ENCODE measurements around the gene KAZN.

The KAZN gene

GRCh38 chr1:14585728-14586127 lies 12.8 kb upstream of the KAZN start:
- H2BK12ac ChIP-seq (ENCODE audit: low read length in 2 of 2), result no peak overlapping the region
- no peaks in the 10 kb centered on the region for H3K79me1 ChIP-seq (replicated peaks; ENCODE audit: low read length, poor library complexity, severe bottlenecking)
- no peak overlapping the region for H3K14ac ChIP-seq (ENCODE audit: low read length in 2 of 2)
- no peaks in the 10 kb centered on the region for H3K36me3 ChIP-seq (ENCODE audit: control insufficient read depth in 1 of 2, insufficient read depth in 2 of 2, low read depth in 1 of 2, low read length in 2 of 2)
- H2BK5ac ChIP-seq (ENCODE audit: low read depth, low read length, poor library complexity, severe bottlenecking), result no peak overlapping the region
- H3K9me3 ChIP-seq (ENCODE audit: control insufficient read depth, low read length), result peaks cover 7% of the 10 kb centered on the region
- no peak overlapping the region for H2AFZ ChIP-seq (ENCODE audit: low read depth, low read length)
- H3K4me2 ChIP-seq (ENCODE audit: low read length, poor library complexity, severe bottlenecking), result no peak overlapping the region
- no peaks in the 10 kb centered on the region for H3K4me1 ChIP-seq (ENCODE audit: control insufficient read depth, insufficient read depth, low read depth, low read length)
- no peak overlapping the region for H2BK120ac ChIP-seq (ENCODE audit: low read depth, low read length)
- H4K91ac ChIP-seq (ENCODE audit: low read length), result no peak overlapping the region
- no peak overlapping the region for H3K9ac ChIP-seq (ENCODE audit: low read length)
- no peak overlapping the region for H3K18ac ChIP-seq (ENCODE audit: low read depth in 1 of 2, low read length in 2 of 2)
- no peak overlapping the region for H2BK15ac ChIP-seq (ENCODE audit: low read depth, poor library complexity, severe bottlenecking)
- H3K27me3 ChIP-seq (ENCODE audit: control insufficient read depth in 1 of 2, insufficient read depth in 1 of 2, low read length in 2 of 2), result peaks cover 0 to 6% of the 10 kb centered on the region in 2 experiments
- H3K23ac ChIP-seq (ENCODE audit: low read length in 2 of 2), result no peak overlapping the region
- H3K4me3 ChIP-seq (ENCODE audit: insufficient read depth in 1 of 2, low read depth in 1 of 2, low read length in 2 of 2), result no peak overlapping the region
- 84% methylated on average over 6 of the region's 9 CpGs for WGBS
- H2AK5ac ChIP-seq (ENCODE audit: low read length, severe bottlenecking), result no peak overlapping the region
- no peak for DNase-seq
- H3K4ac ChIP-seq (ENCODE audit: low read depth in 1 of 2, low read length in 2 of 2), result no peak overlapping the region
- H3K27ac ChIP-seq (ENCODE audit: low read length, poor library complexity, severe bottlenecking), result no peak overlapping the region
- no peak overlapping the region for H4K8ac ChIP-seq (ENCODE audit: low read length)

- Histone ChIP-seq H2BK5ac (ENCODE audit: low read depth, low read length, poor library complexity, severe bottlenecking) (no peak overlapping the region), H2AK5ac (ENCODE audit: low read length, severe bottlenecking) (no peak overlapping the region), H4K8ac (ENCODE audit: low read length) (no peak overlapping the region), H2BK15ac (ENCODE audit: low read depth, poor library complexity, severe bottlenecking) (no peak overlapping the region), H2BK12ac (ENCODE audit: low read length in 2 of 2) (no peak overlapping the region), H3K9me3 (ENCODE audit: control insufficient read depth, low read length) (no peaks in the 10 kb centered on the region), H3K4ac (ENCODE audit: low read depth in 1 of 2, low read length in 2 of 2) (no peak overlapping the region), H4K91ac (ENCODE audit: low read length) (no peak overlapping the region), H3K4me1 (ENCODE audit: control insufficient read depth, insufficient read depth, low read depth, low read length) (no peaks in the 10 kb centered on the region), H3K27ac (ENCODE audit: low read length, poor library complexity, severe bottlenecking) (no peak overlapping the region), H3K18ac (ENCODE audit: low read depth in 1 of 2, low read length in 2 of 2) (no peak overlapping the region), H3K27me3 (ENCODE audit: control insufficient read depth in 1 of 2, insufficient read depth in 1 of 2, low read length in 2 of 2) (peaks cover 3 to 26% of the 10 kb centered on the region in 2 experiments), H3K36me3 (ENCODE audit: control insufficient read depth in 1 of 2, insufficient read depth in 2 of 2, low read depth in 1 of 2, low read length in 2 of 2) (no peaks in the 10 kb centered on the region), H3K14ac (ENCODE audit: low read length in 2 of 2) (no peak overlapping the region), H3K9ac (ENCODE audit: low read length) (no peak overlapping the region), H3K79me1 (replicated peaks; ENCODE audit: low read length, poor library complexity, severe bottlenecking) (no peaks in the 10 kb centered on the region), H3K23ac (ENCODE audit: low read length in 2 of 2) (no peak overlapping the region), H3K4me3 (ENCODE audit: insufficient read depth in 1 of 2, low read depth in 1 of 2, low read length in 2 of 2) (no peak overlapping the region), H3K4me2 (ENCODE audit: low read length, poor library complexity, severe bottlenecking) (no peak overlapping the region), H2BK120ac (ENCODE audit: low read depth, low read length) (no peak overlapping the region), H2AFZ (ENCODE audit: low read depth, low read length) (no peak overlapping the region)
- DNase-seq, result no peak
- 71% methylated on average over 10 of the region's 10 CpGs for WGBS
Measured at GRCh38 chr1:14590411-14591180, 7.9 kb upstream of the KAZN start.

GRCh38 chr1:14591600-14591999 lies 6.9 kb upstream of the KAZN start:
- WGBS, result 84% methylated on average over 6 of the region's 6 CpGs
- Histone ChIP-seq H3K18ac (ENCODE audit: low read depth in 1 of 2, low read length in 2 of 2) (no peak overlapping the region), H3K9me3 (ENCODE audit: control insufficient read depth, low read length) (no peaks in the 10 kb centered on the region), H3K79me1 (replicated peaks; ENCODE audit: low read length, poor library complexity, severe bottlenecking) (no peaks in the 10 kb centered on the region), H3K4me3 (ENCODE audit: insufficient read depth in 1 of 2, low read depth in 1 of 2, low read length in 2 of 2) (no peak overlapping the region), H2BK15ac (ENCODE audit: low read depth, poor library complexity, severe bottlenecking) (no peak overlapping the region), H3K27me3 (ENCODE audit: control insufficient read depth in 1 of 2, insufficient read depth in 1 of 2, low read length in 2 of 2) (peaks cover 5 to 26% of the 10 kb centered on the region in 2 experiments), H2AK5ac (ENCODE audit: low read length, severe bottlenecking) (no peak overlapping the region), H3K9ac (ENCODE audit: low read length) (no peak overlapping the region), H2BK12ac (ENCODE audit: low read length in 2 of 2) (no peak overlapping the region), H2AFZ (ENCODE audit: low read depth, low read length) (no peak overlapping the region), H3K4me2 (ENCODE audit: low read length, poor library complexity, severe bottlenecking) (no peak overlapping the region), H3K23ac (ENCODE audit: low read length in 2 of 2) (no peak overlapping the region), H3K4ac (ENCODE audit: low read depth in 1 of 2, low read length in 2 of 2) (no peak overlapping the region), H2BK120ac (ENCODE audit: low read depth, low read length) (no peak overlapping the region), H3K27ac (ENCODE audit: low read length, poor library complexity, severe bottlenecking) (no peak overlapping the region), H4K8ac (ENCODE audit: low read length) (no peak overlapping the region), H4K91ac (ENCODE audit: low read length) (no peak overlapping the region), H3K36me3 (ENCODE audit: control insufficient read depth in 1 of 2, insufficient read depth in 2 of 2, low read depth in 1 of 2, low read length in 2 of 2) (no peaks in the 10 kb centered on the region), H3K4me1 (ENCODE audit: control insufficient read depth, insufficient read depth, low read depth, low read length) (no peaks in the 10 kb centered on the region), H2BK5ac (ENCODE audit: low read depth, low read length, poor library complexity, severe bottlenecking) (no peak overlapping the region), H3K14ac (ENCODE audit: low read length in 2 of 2) (no peak overlapping the region)
- no peak for DNase-seq

- Histone ChIP-seq H3K27me3 (ENCODE audit: control insufficient read depth in 1 of 2, insufficient read depth in 1 of 2, low read length in 2 of 2) (peaks cover 10 to 27% of the 10 kb centered on the region in 2 experiments), H3K4ac (ENCODE audit: low read depth in 1 of 2, low read length in 2 of 2) (no peak overlapping the region), H3K9me3 (ENCODE audit: control insufficient read depth, low read length) (no peaks in the 10 kb centered on the region), H3K79me1 (replicated peaks; ENCODE audit: low read length, poor library complexity, severe bottlenecking) (no peaks in the 10 kb centered on the region), H3K4me3 (ENCODE audit: insufficient read depth in 1 of 2, low read depth in 1 of 2, low read length in 2 of 2) (no peak overlapping the region), H3K23ac (ENCODE audit: low read length in 2 of 2) (no peak overlapping the region), H2AFZ (ENCODE audit: low read depth, low read length) (no peak overlapping the region), H4K8ac (ENCODE audit: low read length) (no peak overlapping the region), H3K18ac (ENCODE audit: low read depth in 1 of 2, low read length in 2 of 2) (no peak overlapping the region), H2AK5ac (ENCODE audit: low read length, severe bottlenecking) (no peak overlapping the region), H3K4me1 (ENCODE audit: control insufficient read depth, insufficient read depth, low read depth, low read length) (no peaks in the 10 kb centered on the region), H3K14ac (ENCODE audit: low read length in 2 of 2) (no peak overlapping the region), H3K27ac (ENCODE audit: low read length, poor library complexity, severe bottlenecking) (no peak overlapping the region), H3K9ac (ENCODE audit: low read length) (no peak overlapping the region), H2BK5ac (ENCODE audit: low read depth, low read length, poor library complexity, severe bottlenecking) (no peak overlapping the region), H2BK15ac (ENCODE audit: low read depth, poor library complexity, severe bottlenecking) (no peak overlapping the region), H2BK12ac (ENCODE audit: low read length in 2 of 2) (no peak overlapping the region), H3K4me2 (ENCODE audit: low read length, poor library complexity, severe bottlenecking) (no peak overlapping the region), H4K91ac (ENCODE audit: low read length) (no peak overlapping the region), H2BK120ac (ENCODE audit: low read depth, low read length) (no peak overlapping the region), H3K36me3 (ENCODE audit: control insufficient read depth in 1 of 2, insufficient read depth in 2 of 2, low read depth in 1 of 2, low read length in 2 of 2) (no peaks in the 10 kb centered on the region)
- no peak for DNase-seq
- WGBS, result 50% methylated on average over 9 of the region's 9 CpGs
Measured at GRCh38 chr1:14592004-14592631, 6.4 kb upstream of the KAZN start.
